Daoy (cell line): Measurements from ENCODE around the gene LAMB3. TPM values are rescaled to one million over a fixed set of nuclear protein-coding genes. Genes with fewer than 3 reads are reported as not detected.
A peak's percentile ranks its signal among the peaks of the same experiment; 100 is the strongest.
"Not testable (repeated sequence)": the region's sequence is repeated elsewhere in the genome, so short reads cannot be mapped to it uniquely, and the experiment has no call there.

ENCODE experiments used
- DNase-seq: peaks from one replicate; pipeline ENCODE4 v3.0.0-alpha.2; 2015; ENCODE audit warnings: low read depth
- total RNA-seq: library from RNA; depleted of rRNA; stranded (reverse); fragments of >200 nt; shearing (Covaris generic); gene quantifications from 2 replicates; pipeline ENCODE4 v1.2.3, GENCODE V29; 2014; rRNA removed

The LAMB3 gene
- total RNA-seq, result 5.7 and 7.8 TPM in 2 replicates

DNA sequence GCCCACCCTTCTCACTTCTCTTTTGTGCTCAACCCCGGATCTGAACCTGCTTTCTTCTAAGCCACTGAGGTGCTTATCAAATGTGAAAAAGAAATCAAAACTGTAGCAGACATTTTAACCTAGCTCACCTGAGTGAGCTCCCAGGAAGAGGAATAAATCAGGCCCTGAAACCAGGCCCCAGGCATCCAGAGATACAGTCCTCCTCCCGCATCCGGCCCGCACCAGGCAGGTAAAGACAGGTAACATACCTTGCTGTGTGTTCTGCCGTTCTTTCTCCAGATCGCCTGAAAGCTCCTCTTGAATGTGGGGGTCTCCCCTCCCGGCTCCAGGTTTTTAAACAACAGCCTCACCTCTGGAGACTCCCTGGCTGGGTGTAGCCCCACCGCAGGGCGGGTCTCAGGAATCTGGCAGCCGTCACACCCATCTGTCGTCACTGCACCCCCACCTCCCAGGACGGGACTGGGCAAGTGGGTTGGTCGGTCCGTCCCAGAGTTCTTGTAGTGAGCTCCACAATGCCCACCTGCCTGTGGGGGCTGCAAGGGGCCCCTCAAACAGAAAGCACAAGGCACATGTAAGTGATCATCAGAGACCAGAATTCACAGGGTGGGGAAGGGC lies at the start of gene LAMB3:
TSS of gene LAMB3 (minus strand) at position 305 of the 615 bp plus-strand sequence. CDS start 1,481 bp downstream, outside the sequence.
- DNase-seq, result no peak

DNA sequence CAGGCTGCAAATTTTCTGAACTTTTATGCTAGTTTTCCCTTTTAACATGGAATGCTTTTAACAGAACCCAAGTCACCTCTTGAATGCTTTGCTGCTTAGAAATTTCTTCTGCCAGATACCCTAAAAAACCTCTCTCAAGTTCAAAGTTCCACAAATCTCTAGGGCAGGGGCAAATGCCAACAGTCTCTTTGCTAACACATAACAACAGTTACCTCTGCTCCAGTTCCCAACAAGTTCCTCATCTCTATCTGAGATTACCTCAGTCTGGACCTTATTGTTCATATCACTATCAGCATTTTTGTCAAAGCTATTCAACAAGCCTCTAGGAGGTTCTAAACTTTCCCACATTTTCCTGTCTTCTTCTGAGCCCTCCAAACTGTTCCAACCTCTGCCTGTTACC lies 48.5 kb upstream of the LAMB3 start:
- not testable (repeated sequence) for DNase-seq

DNA sequence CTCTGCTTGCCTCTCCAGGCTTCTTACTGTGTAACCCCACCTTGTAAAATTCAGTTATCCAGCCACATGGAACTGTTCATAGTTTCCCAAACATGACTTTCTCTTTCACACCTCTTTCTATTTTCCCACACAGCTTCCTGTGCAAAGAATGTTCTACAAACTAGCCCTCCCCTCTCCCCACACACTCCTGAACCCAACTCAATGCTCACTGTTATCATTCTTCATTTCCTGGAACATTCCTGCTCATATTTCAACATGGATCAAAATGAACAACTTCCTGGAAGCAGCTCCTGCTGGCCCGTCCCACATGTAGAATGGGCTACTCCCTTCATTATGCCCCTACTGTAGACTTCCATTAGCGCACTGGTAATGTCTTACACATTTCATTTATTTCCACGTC lies 44.9 kb upstream of the LAMB3 start:
- DNase-seq, result no peak

DNA sequence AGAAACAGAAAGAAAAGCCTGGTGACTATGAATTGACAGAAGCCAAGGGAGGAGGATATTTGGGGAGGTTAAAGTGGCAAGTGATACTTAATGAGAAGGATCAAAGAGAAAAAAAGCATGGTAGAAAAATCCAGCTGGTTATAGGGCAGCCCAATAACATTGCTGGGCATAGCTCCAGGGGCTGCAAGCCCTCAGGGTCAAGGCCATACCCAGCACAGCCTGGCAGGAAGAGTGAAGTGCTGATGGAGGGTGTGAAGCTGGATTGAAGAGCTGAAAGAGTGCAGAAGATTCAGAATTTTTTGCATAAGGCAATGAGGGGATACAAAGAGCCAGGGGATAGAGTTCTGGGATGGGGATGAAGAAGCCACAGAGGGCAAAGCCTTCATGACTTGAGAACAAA lies 44.4 kb upstream of the LAMB3 start:
- no peak for DNase-seq

DNA sequence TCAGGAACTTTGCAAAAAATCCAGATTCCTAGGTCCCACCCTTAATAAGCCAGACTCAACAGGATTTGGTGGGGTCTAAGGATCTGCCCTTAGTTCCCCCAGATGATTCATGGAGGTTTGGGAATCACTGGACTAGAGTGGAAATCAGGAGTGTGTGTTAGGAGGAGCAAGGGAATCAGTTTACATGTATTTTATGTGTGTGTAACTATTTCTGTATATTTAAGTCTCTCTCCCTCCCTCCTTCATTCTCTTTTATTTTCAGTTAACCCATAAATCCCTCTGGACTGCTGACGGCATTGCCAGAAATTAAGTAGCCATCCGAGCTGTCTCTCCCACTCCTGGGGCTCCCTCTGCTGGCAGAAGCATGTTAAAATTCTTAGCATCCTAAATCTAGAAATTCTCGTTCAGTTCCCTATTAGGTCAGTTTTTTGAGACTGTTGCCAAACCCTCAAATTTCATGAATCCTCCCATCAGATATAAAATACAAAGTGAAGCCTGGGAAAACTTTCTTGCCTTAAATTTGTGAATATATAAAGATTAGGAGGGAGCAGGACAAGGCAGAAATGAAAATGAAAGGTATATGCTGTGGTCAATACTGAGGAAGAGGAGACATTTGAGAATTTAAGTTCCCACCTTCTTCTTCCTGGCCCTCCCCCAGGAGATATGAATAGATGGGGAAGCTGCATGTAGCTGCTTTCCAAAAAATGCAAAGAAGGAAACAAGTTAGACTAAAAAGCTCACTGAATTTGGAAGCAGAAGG lies 40.7 kb upstream of the LAMB3 start:
- DNase-seq, result peak; percentile 79

DNA sequence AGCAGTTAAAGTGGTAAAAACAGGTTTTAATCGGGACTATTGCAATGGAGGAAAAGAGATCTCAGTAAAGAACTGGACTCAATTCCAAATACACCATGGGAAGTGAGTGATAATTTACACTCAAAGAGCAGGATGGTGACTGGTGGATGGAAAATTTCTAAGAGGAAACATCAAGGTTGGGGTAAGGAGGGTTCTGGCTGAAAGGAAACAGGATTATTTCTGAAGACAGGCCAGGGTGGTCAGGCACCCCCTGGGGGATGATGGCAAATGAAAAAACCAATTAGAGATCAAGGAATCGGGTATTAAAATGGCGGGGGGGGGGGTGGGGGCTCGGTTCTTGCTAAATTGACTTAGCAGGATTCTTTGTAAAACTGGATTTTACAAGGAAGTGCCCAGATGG lies 40.1 kb upstream of the LAMB3 start:
- no peak for DNase-seq

DNA sequence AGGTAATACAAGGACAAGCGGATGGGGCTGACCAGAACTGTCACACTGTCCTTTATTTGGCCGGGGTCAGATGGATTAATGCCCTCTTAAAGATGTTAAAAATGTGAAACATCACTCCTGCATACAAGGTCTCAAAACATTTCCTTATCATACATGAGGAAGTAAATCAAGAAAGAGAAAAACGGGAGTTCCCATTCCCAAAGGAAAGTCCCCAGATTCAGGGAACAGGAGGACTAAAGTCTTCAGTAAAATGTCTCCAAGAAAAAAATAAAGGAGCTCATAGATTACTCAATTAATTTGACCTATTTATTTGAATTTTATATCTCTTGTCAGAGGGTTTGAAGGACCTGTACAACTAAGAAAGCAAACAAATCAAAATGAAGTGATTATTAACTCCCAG lies 39.0 kb upstream of the LAMB3 start:
- DNase-seq, result no peak

DNA sequence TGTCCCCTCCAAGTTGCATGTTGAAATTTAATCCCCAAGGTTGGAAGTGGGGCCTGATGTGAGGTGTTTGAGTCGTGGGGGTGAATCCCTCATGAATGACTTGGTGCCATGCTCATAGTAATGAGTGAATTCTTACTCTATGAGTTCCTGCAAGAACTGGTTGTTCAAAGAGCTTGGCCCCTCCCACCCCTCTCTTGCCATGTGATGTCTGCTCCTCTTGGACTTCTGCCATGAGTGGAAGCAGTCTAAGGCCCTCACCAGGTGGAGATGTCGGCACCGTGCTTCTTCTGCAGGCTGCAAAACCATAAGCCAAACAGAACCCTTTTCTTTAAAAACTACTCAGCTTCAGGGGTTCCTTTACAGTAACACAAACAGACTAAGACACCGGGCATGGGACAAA lies 37.3 kb upstream of the LAMB3 start:
- DNase-seq, result peak; percentile 36

DNA sequence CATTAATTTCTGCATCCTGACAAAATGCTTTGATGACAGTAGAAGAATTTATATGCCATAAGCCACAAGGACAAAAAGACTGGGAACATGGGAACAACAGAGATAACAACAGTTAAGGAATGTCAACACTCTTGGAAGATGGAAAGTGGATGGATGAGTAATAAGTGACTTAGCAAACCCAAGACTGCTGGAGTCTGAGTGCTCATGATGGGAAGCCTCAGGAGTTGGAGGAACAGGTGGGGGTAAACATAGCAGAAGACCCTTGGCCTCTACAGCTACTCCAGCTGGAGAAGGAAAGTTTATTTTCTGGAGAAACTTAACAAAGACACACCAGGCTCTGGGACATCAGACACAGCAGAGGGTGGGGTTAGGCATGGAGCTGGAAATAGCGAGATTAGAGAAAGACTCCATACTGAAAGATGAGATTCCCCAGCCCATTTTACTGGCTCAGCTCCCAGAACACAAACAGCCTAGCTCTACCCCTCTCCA lies 36.6 kb upstream of the LAMB3 start:
- peak; percentile 74 for DNase-seq

DNA sequence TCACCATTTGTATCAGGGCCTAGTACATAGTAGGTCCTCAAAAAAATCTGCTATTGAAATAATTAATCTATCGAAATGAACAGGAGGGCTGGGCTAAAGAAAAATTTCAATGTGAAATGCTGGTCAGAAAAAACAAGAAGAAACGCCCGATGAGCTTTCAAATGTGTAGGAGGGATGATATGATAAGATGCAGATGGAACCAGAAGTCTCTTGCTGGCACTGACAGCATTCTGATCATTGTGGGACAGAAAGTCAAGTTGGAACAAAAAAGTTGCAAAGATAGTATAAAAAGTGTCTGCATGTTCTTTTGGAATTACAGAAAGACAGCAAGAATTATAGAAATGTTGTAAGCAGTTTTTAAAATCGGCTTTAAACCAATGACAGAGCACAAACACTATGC lies 34.1 kb upstream of the LAMB3 start:
- no peak for DNase-seq

DNA sequence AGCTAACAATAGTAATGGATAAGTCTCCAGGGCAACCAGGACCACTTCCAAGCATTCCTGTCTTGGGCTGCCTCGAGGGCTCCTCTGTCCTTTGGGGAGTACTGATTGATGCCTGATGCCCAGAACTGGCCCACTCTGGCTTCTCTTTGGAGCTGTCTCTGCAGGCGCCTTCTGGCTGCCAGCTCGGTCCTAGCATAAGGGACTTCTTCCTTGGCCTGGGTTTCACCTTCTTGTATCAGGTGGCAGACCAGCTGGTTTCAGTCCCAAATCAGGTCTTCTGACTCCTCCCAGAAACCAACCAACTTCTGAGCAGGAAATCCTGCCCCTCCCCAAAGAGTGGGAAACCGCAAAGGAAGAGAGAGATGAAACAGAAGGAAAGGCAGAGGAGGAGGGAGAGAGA lies 33.6 kb upstream of the LAMB3 start:
- DNase-seq, result no peak

DNA sequence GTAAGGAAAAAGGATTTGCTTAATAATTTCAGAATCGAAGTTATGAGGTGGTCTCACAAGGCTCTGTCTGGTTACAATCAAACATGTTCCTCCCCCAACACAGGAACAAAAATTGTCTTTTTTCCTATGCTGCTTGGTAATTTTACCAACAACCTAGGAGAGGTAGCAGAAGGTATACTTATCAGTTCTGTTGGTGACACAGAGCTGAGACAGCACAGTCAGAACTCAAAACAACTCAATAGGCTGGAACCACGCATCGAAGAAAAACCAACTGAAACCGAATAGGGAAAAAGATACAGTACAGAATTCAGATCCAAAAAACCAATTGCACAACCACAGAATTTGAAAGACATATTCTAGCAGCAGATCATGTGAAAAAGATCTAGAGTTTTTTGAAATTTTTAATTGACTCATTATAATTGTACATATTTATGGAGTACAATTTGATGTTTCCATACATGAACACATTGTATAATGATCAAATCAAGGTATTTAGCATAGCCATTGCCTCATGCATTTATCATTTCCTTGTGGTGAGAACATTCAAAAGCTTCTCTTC lies 26.8 kb upstream of the LAMB3 start:
- DNase-seq, result no peak

DNA sequence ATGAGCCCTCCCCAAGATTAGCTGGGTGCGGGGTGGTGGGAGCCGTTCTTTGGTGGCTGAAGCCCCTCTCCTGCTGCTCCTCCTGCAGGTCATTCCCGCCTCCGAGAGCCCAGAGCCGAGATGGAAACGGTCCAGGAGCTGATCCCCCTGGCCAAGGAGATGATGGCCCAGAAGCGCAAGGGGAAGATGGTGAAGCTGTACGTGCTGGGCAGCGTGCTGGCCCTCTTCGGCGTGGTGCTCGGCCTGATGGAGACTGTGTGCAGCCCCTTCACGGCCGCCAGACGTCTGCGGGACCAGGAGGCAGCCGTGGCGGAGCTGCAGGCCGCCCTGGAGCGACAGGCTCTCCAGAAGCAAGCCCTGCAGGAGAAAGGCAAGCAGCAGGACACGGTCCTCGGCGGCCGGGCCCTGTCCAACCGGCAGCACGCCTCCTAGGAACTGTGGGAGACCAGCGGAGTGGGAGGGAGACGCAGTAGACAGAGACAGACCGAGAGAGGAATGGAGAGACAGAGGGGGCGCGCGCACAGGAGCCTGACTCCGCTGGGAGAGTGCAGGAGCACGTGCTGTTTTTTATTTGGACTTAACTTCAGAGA lies 23.4 kb upstream of the LAMB3 start:
- peak; percentile 34 for DNase-seq

DNA sequence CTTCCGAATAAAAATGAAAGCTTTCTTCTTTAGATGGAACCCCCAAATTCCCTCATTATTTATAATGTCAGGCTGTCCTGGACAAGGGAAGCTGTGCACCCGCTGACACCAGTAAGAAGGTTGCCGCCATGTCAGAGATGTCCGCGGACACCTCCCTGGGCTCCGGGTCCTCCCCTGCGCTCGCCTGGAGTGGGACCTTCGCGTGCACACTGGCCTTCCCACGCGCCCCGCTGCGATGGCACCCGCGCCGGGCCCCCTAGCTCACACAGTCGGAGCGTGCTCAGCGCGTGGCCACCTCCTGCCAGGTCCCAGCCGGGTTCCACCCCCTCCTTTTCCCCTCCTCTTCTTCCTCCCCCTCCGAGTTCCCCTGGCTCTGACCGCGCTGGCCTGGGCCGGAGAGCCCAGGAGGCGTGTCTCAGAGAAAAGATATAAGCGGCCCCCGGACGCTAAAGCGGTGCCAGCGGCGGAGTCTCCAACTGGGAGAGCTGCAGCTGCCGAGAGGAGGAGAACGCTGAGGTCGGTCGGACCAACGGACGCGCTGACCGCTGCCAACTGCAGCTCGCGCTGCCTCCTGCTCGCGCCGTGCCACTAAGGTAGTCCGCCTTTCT lies 22.8 kb upstream of the LAMB3 start, which contains the start of gene G0S2:
TSS of gene G0S2 (plus strand) at position 456 of the 608 bp plus-strand sequence. CDS start 273 bp downstream, outside the sequence.
- peak; percentile 56 for DNase-seq

DNA sequence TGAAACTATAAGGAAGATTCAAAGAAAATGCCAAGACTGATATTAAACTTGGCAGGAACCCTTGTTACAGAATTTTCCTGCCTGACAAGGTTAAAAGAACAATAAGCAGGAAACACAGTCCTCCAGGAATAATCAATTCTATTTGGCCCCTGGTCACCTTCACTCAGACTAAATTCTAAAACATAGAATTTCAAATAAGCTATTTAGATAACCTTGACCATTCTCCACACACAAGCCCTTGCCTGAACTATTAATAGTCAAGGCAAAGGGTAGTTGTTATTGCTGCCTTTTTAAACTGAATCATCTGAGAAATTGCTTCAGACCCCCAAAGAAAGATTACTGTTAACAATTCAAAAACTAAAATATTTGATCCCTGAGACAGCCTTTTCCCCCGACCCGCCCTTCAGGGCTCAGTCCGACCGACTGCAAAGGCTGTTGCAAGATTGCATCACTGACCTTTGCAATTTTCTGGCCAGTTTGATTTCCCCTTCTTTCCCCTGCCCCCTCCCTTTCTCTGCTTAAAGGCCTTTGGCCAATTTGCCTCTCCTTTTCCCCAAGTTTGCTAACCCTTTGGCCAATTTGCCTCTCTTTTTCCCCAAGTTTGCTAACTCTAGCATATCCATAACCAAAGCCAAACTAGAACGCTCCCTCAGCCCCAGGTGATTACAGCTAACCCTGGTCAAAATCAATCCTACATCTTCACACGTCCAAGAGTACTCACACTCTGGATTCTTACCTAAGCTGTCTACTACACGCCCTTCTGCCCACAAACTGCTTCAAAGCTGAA lies 21.6 kb upstream of the LAMB3 start:
- no peak for DNase-seq

DNA sequence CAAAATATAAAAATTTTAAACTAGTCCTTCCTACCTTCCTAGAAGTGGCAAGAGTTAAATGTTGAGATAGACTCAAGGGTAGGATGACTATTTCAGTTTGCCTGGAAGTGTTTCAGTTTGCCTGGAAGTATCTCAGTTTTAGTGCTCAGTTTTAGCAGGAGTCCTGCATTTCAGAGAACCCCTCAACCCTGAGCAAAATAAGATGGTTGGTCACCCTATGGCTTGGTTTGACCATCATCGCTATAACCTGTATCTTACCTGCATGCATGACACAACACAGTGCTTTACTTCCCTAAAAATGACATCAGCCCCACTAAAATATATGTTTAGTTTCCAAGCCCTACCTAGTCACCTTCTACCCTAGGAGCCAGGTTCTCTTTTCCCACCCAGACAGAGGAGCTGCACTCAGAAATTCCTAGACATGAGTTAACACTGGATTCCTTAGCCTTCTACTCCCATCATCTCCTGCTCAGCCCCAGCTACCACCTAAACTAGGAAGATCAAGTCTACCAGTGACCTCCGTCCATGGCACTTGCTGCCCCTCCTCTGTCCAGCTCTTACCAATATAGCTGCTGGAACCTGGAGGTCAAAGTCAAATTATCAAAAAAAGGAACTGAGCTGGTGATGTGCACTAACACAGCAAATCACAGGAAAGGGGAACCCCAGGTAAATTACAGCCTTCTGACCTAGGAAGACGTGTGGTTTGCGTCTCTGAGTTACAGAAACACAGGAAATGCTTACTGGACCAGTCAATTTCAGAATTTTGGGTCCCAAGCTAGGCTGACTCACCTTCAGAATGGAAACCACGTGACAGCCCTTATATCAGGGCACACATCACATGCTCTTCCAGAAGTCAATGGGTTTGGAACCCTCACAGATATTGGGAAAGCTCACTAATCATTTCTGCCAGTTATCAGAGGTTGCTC lies 20.7 kb upstream of the LAMB3 start:
- peak; percentile 41 for DNase-seq

DNA sequence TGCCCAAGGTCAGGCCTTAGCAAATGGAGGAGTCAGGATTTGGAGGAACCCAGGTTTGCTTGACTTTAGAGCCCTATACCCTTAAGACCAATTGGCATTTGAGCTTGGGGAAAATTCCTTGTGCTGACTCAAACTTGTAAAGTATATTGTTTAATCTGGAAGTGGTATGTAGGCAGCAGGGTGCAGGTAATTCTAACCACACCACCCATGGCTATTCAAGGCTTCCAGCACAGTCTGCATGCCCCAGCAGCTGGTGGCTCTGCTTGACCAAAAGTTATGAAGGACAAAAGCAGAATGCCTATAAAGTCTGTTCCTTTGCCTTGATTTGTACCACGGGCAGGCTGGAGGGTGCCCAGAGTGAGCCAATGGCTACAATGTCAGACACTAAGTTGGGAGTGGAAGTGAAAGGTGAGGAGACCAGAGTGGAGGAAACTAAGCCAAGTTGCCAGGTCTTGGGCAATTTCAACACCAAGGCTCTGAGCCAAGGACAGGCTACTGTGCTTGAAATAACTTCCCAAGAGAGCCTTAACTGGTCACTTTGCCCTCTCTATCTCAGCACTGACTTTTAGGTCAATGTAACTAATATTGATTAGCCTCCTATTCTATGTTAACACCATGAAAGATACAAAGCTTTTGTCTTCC lies 18.3 kb upstream of the LAMB3 start:
- no peak for DNase-seq

DNA sequence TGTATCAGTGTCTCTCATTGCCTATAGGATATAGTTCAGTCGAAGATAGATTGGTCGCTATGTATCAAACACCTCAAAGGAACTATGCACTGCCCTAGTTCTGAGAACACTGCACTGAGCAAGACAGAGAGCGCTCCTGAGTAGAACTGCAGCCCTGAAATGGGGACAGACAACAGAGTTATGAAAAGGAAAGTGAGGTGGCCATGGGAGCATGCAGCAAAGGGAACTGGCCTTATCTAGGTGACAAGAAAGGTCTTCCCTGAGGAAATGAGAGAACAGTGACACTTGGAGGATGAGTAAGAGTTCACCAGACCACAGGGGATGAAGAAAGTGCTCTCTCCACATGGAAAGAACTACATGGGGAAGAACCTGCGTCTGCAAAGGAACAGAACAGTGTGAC lies 15.5 kb upstream of the LAMB3 start:
- no peak for DNase-seq

DNA sequence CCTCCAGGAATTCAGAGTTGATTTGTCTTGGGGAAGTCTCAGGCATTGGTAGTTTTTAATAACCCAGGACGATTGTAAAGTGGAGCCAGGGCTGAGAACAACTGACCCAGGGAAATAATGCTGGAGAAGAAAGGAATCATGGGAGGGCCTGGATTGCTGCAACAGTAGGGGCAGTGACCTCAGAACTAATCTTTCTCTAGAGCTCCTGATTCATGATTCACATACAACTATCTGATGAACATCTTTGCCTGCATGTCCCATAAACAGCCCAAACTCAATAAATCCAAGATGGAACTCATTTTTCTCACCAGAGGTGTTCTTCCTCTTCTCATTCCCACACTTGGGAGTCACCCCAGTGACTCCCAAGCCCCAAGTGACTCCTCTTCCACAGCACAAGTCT lies 14.9 kb upstream of the LAMB3 start:
- DNase-seq, result no peak

DNA sequence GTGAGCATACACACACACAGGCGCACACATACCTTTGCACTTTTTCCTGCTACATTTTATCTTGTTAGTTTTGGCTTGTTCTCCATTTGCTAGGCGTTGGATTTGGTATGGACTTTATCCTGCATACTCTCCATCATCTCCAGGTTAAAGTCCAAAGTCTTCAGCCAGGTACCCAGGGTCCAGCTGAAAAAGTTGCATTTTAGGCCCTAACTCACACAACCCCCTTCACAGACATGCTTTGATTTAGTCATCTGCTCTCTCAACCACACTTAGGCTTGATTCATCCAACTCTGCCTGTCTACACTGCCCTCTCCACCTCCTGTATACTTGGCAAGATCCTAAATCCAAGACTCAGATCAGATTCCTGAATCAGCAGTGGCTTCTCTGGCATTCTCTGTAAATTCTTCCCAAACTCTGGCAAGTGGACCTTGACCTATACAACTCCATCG lies 10.7 kb upstream of the LAMB3 start:
- no peak for DNase-seq
